Subcutaneous adipose tissue (tissue), 4 donors: ENCODE data around the gene SV2C. TPM values are rescaled to one million over a fixed set of nuclear protein-coding genes. Genes with fewer than 3 reads are reported as not detected.

ENCODE experiments used
- CTCF ChIP-seq: fragments of 450-650 bp; IDR thresholded peaks from one replicate; pipeline ENCODE4 v1.5.1; 2016; ENCODE audit warnings: low read depth, mild to moderate bottlenecking, control low read depth, antibody characterized with exemption, moderate library complexity
- total RNA-seq, 4 donors: library from RNA; depleted of rRNA; stranded (reverse); fragments of >200 nt; gene quantifications; one replicate each; pipeline ENCODE4 v1.1.0, GENCODE V29; 2016

SV2C gene
- total RNA-seq, 4 donors from 2014 or later, result under 0.01 to 0.17 (median under 0.01) TPM; not detected in 1

DNA sequence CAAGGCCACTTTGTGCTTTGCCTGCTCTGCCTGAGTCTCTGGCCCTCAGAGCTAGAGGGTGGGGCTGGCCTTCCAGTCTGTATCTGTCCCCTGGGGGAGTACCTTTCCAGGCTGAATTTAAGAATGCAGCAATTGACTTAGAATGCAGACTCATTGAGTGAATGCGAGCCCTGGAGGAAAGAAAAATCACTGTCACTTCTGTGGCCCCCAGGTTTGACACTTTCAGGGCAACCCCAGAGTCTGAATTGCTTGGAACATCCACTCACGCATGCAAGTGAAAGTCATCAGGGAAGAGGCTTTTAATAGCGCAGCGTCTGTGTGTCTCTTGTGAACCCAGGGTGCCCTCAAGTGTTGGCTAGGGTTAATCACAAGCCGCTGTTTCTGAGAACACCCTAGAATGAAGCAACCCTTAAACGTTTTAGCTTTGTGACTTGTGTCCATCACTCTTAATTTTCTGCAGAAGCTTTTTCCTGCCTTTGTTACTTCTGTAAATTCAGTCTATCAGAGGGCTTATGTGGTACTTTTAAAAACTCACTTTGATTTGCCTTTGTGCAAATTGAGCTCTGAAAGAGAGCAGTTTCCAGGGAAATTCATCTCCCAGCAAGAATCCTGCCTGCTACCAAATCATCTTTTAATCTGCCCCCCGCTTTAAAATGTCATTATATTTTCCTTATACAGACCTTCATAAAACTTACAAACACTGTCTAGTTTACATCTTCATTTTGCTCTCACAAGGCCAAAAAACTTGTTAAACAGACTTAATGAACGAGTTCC lies 173.1 kb downstream of the SV2C start:
- no peak for TF ChIP-seq CTCF

DNA sequence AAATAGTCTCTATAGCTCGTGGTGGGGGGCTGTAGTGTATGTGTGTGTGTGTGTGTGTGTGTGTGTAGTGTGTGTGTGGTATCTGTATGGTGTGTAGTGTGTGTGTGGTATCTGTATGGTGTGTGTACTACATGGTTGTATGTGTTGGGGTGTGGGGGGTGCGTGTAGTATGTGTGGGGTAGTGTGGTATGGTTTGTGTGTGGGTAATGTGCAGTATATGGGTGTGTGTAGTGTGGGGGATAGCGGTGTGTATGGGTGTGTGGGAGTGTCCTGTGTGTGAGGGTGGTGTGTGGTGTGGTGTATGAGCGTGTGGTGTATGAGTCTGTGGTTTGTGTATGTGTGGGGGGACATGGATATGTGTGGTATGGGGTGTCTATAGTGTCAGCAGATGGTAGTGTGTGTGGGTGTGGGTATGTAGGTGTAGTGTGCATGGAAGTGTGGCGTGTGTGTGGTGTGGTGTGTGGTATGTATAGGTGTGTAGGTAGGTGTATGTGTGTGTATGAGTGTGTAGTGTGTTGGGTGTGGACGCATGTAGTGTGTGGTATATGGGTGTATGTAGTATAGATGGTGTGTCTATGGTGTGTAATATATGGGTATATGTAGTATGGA lies 174.1 kb downstream of the SV2C start:
- TF ChIP-seq CTCF, result no peak

GRCh38 chr5:76257897-76258296 lies 174.7 kb downstream of the SV2C start:
- TF ChIP-seq CTCF, result no peak

- no peak for TF ChIP-seq CTCF
These were observed 181.5 kb downstream of the SV2C start for GRCh38 chr5:76264681-76265080.

DNA sequence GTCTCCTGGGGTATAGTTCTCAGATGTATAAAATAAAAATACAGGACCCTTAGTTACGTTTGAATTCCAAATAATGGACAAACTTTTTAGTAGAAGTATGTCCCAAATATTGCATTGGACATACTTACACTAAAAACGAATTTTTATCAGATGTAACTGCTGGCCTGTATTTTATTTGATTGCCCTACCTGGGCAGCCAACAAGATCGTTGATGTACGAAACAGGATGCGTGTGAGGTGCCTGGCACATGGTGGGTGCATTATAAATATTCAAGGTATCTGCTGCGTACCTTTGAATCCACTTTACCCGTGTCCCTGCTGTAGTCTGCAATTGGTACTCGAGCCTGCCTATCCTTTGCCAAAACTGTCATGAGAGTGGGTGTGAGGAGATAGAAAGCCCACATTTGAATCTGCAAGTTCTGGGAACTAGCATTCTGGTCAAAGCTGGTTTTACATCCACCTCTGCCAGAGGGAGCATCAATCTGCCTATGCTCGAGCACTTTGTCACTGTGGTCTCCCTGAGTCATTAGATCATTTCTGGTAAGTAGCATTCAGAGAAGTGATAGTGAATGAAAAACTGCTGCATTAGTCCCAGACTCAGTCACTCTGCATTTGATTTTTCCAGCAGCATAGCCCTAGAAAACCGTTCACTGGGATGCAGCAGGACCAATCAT lies 186.2 kb downstream of the SV2C start:
- no peak for TF ChIP-seq CTCF

DNA sequence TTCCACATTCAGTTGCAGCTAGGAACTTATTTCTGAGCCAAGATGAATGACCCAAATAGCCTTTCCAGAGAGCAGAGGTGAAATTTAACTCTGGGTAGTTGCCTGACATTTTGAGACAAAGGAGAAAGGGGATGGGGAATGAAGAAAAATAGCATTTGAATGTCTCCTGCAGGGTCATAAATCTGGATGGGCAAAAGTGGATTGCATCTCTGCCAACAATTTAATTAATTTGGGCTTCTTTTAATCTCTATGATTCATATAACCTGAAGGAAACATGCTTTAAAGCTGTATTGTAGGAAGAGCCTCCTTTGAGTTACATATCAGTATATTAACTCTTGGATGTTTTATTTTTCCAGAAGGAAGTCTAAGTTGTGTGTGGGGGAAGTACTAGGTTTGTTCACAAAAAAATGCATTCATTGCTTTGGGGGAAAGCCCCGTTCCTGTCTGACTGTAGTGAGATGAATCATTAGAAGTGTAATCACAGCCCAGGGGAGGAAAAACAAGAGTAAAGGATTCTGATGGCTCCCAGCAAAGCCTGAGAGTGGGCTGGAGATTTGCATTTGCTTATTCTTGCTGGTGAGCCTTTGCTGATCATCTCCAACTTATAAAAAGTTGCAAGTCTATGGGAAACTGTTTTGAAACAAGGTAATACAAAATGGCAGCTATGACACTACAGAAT lies 186.9 kb downstream of the SV2C start:
- TF ChIP-seq CTCF, result no peak

- TF ChIP-seq CTCF, result no peak
These were observed 188.7 kb downstream of the SV2C start for GRCh38 chr5:76271836-76272235.
